Erythroblast (primary cell): Measurements from ENCODE around the gene FARP2.

Experiments
- GATA1 ChIP-seq: IDR thresholded peaks from 2 replicates; pipeline ENCODE4 v1.6.1; 2011; ENCODE audit warnings: low read depth, mild to moderate bottlenecking, control low read depth, low read length, moderate library complexity
- POLR2A ChIP-seq: IDR thresholded peaks from 2 replicates; pipeline ENCODE4 v1.6.1; 2011; ENCODE audit warnings: mild to moderate bottlenecking, low read length

DNA sequence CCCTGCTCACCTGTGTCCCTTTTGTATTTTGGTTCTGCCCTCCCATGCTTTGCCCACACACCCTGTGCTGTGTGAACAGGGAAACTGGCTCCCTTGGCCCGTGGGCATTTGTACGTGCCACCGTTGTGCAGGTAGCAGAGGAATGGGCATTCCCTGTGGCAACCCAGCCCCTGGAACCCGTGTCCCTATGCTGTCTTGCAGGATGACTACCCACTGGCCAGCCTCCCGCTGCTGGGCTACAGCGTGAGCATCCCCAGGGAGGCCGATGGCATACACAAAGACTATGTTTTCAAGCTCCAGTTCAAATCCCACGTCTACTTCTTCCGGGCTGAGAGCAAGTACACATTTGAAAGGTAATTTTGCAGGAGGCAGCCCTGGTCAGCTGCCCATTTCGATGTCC is 137.0 kb downstream of the FARP2 start:
- TF ChIP-seq POLR2A, result no peak
- no peak for TF ChIP-seq GATA1
